ENCODE results near the gene PDLIM1. TPM values are rescaled to one million over a fixed set of nuclear protein-coding genes. Genes with fewer than 3 reads are reported as not detected.

Gene PDLIM1
- polyA plus RNA-seq, 1 experiment = 141 TPM

GRCh38 chr10:95296764-95297163 is 6.0 kb upstream of the PDLIM1 start:
- ChIA-PET CTCF (interaction anchor here (0.8 kb wide), 1 partner anchor 52 kb away, joined by 3 read pairs; no protein-coding TSS in a partner anchor), POLR2A (no interaction called here)
- Histone ChIP-seq H3K27me3 (ENCODE audit: control insufficient read depth, insufficient read depth, low read length) (no peaks in the 10 kb centered on the region), H3K4me3 (ENCODE audit: low read depth, low read length) (no peak overlapping the region), H3K36me3 (ENCODE audit: control insufficient read depth, insufficient read depth, low read length) (no peaks in the 10 kb centered on the region)
- no peak for TF ChIP-seq CTCF (IDR thresholded peaks at IDR 0.05; ENCODE audit: insufficient read depth, low read depth, low read length)
- DNase-seq (ENCODE audit: low read depth) = no peak

GRCh38 chr10:95295031-95295755 is 4.4 kb upstream of the PDLIM1 start:
- POLR2A ChIA-PET = no interaction called here
- no peak for TF ChIP-seq CTCF (IDR thresholded peaks at IDR 0.05; ENCODE audit: insufficient read depth, low read depth, low read length)
- CTCF ChIA-PET = interaction anchor here (0.7 to 1.3 kb wide), 5 partner anchors 12 to 68 kb away, joined by 3 to 6 read pairs (median 3); no protein-coding TSS in a partner anchor
- peak overlapping the region; percentile 17; the same call in 1 of the 2 replicates for H3K4me3 ChIP-seq (ENCODE audit: low read depth, low read length)
- DNase-seq (ENCODE audit: low read depth) = no peak
- no peaks in the 10 kb centered on the region for H3K36me3 ChIP-seq (ENCODE audit: control insufficient read depth, insufficient read depth, low read length)
- no peaks in the 10 kb centered on the region for H3K27me3 ChIP-seq (ENCODE audit: control insufficient read depth, insufficient read depth, low read length)

DNA sequence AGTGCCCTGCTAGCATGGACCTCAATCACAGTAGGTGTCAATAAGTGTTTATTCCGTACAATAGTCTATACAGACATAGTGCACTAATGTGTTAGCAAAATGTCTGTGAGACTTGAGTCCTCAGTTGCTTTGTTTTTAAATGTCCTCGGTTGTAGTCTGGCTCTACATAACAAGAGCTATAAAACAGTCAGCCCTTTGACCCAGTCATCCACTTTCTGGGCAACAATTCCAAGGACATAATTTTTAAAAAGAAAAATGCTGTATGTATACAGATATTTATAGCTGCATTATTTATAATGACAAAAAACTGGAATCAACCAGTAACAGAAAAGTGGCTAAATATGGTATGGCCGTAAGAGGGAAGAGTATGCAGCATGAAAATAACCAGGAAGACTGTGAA is 2.8 kb upstream of the PDLIM1 start:
- TF ChIP-seq CTCF (IDR thresholded peaks at IDR 0.05; ENCODE audit: insufficient read depth, low read depth, low read length) = no peak
- ChIA-PET POLR2A (no interaction called here), CTCF (interaction anchor here (0.7 to 1.0 kb wide), 2 partner anchors 20 to 47 kb away, joined by 3 read pairs; no protein-coding TSS in a partner anchor)
- no peak for DNase-seq (ENCODE audit: low read depth)
- Histone ChIP-seq H3K4me3 (ENCODE audit: low read depth, low read length) (no peak overlapping the region), H3K27me3 (ENCODE audit: control insufficient read depth, insufficient read depth, low read length) (no peaks in the 10 kb centered on the region), H3K36me3 (ENCODE audit: control insufficient read depth, insufficient read depth, low read length) (no peaks in the 10 kb centered on the region)

GRCh38 chr10:95291365-95292039 is 699 bp upstream of the PDLIM1 start:
- DNase-seq (ENCODE audit: low read depth) = no peak
- H3K36me3 ChIP-seq (ENCODE audit: control insufficient read depth, insufficient read depth, low read length) = 0 out of 2 replicates have a peak, but pooled peaks cover 1% of the 10 kb centered on the region
- no peaks in the 10 kb centered on the region for H3K27me3 ChIP-seq (ENCODE audit: control insufficient read depth, insufficient read depth, low read length)
- CTCF ChIA-PET = interaction anchor here (1.4 kb wide), 1 partner anchor 8 kb away, joined by 4 read pairs; no protein-coding TSS in a partner anchor
- no peak for TF ChIP-seq CTCF (IDR thresholded peaks at IDR 0.05; ENCODE audit: insufficient read depth, low read depth, low read length)
- POLR2A ChIA-PET = no interaction called here
- H3K4me3 ChIP-seq (ENCODE audit: low read depth, low read length) = peak overlapping the region; percentile 95

DNA sequence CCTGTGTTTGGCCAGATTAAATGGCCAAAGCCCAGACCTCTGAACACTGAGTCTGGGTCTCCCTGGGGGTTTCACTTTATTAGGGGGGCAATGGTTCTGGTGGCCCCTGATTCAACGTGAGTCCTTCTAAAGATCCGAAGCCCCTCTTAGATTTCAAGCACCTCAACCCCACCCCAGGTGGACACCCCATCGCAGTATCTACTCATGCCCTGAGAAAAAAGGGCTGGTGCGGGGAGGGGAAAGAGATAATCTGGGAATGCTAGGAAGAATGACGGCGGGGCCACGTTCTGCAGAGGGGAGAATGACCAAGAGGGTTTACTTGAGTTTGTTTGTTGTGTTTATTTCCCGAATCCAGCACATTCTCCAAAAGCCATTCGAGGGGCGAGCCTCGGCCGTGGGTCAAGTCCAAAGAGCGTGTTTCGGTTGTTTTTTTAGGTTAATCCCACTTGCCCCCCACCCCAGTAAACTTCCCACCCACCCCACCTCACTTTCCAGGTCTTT is 832 bp downstream of the PDLIM1 start:
- H3K27me3 ChIP-seq (ENCODE audit: control insufficient read depth, insufficient read depth, low read length) = no peaks in the 10 kb centered on the region
- peak overlapping the region; percentile 95 for H3K4me3 ChIP-seq (ENCODE audit: low read depth, low read length)
- POLR2A ChIA-PET = no interaction called here
- CTCF ChIA-PET = interaction anchor here (0.8 to 2.1 kb wide), 3 partner anchors 10 to 73 kb away, joined by 3 to 11 read pairs (median 4); no protein-coding TSS in a partner anchor
- DNase-seq (ENCODE audit: low read depth) = no peak
- no peak for TF ChIP-seq CTCF (IDR thresholded peaks at IDR 0.05; ENCODE audit: insufficient read depth, low read depth, low read length)
- H3K36me3 ChIP-seq (ENCODE audit: control insufficient read depth, insufficient read depth, low read length) = 0 out of 2 replicates have a peak, but pooled peaks cover 1% of the 10 kb centered on the region
